Glutamatergic neuron (in vitro differentiated cells): ENCODE measurements around the gene PSMC3. TPM values are rescaled to one million over a fixed set of nuclear protein-coding genes. Genes with fewer than 3 reads are reported as not detected.

Source experiments
- DNase-seq: peaks from one replicate; pipeline ENCODE4 v3.0.0; 2022
- H3K27ac Mint-ChIP-seq: one replicate; pipeline ENCODE4 v1.8.0; 2020; ENCODE audit warnings: mild to moderate bottlenecking, mixed read lengths, inconsistent platforms; ENCODE audit not compliant: unreplicated experiment
- H3K27me3 Mint-ChIP-seq: one replicate; pipeline ENCODE4 v1.8.0; 2020; ENCODE audit warnings: mild to moderate bottlenecking, moderate library complexity, mixed read lengths, inconsistent platforms; ENCODE audit not compliant: unreplicated experiment
- H3K36me3 Mint-ChIP-seq: one replicate; pipeline ENCODE4 v1.8.0; 2020; ENCODE audit warnings: mild to moderate bottlenecking, mixed read lengths, inconsistent platforms; ENCODE audit not compliant: unreplicated experiment
- H3K4me1 Mint-ChIP-seq: one replicate; pipeline ENCODE4 v1.8.0; 2020; ENCODE audit warnings: mild to moderate bottlenecking, low read depth, mixed read lengths, inconsistent platforms; ENCODE audit not compliant: unreplicated experiment
- H3K4me3 Mint-ChIP-seq: one replicate; pipeline ENCODE4 v1.8.0; 2020; ENCODE audit warnings: mild to moderate bottlenecking, mixed read lengths, inconsistent platforms; ENCODE audit not compliant: unreplicated experiment
- H3K9me3 Mint-ChIP-seq: one replicate; pipeline ENCODE4 v1.8.0; 2020; ENCODE audit warnings: mild to moderate bottlenecking, moderate library complexity, mixed read lengths, inconsistent platforms; ENCODE audit not compliant: unreplicated experiment
- total RNA-seq: library from RNA; stranded (reverse); fragmentation: NEBNext Ultra II Directional; extraction: Animal tissue kit (Norgen Biotek cat#: 25700); gene quantifications from one replicate; pipeline ENCODE4 v1.2.1, GENCODE V29; 2021; ENCODE audit not compliant: unreplicated experiment
- TF ChIP-seq, protein P1 (sequence below): fragments of 200-600 bp; sonication (generic); IDR thresholded peaks from one replicate; pipeline ENCODE4 v1.5.0; 2021; ENCODE audit not compliant: partially characterized antibody, unreplicated experiment

The PSMC3 gene
- total RNA-seq, 1 donor from 2014 or later = 112 TPM

DNA sequence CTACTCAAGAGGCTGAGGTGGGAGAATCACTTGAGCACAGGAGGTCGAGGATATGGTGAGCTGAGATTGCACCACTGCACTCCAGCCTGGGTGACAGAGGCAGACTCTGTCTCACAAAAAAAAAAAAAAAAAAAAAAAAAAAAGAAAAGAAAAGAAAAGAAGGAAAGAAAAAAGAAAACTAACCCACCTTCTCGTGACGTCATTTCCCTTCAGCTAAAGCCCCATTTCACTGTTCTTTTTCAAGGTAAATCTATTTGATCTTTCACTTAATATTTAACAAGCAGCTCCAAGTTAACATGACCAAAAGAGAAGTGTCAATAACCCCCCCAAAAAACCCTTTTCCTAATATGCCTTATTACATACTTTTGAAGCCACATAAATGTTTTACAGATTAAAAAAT lies 17.6 kb upstream of the PSMC3 start:
- H3K4me3 Mint-ChIP-seq = no peak overlapping the region
- peaks cover 4% of the 10 kb centered on the region for H3K36me3 Mint-ChIP-seq
- no peak for DNase-seq
- TF ChIP-seq, protein P1, sequence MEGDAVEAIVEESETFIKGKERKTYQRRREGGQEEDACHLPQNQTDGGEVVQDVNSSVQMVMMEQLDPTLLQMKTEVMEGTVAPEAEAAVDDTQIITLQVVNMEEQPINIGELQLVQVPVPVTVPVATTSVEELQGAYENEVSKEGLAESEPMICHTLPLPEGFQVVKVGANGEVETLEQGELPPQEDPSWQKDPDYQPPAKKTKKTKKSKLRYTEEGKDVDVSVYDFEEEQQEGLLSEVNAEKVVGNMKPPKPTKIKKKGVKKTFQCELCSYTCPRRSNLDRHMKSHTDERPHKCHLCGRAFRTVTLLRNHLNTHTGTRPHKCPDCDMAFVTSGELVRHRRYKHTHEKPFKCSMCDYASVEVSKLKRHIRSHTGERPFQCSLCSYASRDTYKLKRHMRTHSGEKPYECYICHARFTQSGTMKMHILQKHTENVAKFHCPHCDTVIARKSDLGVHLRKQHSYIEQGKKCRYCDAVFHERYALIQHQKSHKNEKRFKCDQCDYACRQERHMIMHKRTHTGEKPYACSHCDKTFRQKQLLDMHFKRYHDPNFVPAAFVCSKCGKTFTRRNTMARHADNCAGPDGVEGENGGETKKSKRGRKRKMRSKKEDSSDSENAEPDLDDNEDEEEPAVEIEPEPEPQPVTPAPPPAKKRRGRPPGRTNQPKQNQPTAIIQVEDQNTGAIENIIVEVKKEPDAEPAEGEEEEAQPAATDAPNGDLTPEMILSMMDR = no peak
- H3K4me1 Mint-ChIP-seq = no peaks in the 10 kb centered on the region
- no peaks in the 10 kb centered on the region for H3K27me3 Mint-ChIP-seq
- no peak overlapping the region for H3K27ac Mint-ChIP-seq
- peaks cover 4% of the 10 kb centered on the region for H3K9me3 Mint-ChIP-seq

DNA sequence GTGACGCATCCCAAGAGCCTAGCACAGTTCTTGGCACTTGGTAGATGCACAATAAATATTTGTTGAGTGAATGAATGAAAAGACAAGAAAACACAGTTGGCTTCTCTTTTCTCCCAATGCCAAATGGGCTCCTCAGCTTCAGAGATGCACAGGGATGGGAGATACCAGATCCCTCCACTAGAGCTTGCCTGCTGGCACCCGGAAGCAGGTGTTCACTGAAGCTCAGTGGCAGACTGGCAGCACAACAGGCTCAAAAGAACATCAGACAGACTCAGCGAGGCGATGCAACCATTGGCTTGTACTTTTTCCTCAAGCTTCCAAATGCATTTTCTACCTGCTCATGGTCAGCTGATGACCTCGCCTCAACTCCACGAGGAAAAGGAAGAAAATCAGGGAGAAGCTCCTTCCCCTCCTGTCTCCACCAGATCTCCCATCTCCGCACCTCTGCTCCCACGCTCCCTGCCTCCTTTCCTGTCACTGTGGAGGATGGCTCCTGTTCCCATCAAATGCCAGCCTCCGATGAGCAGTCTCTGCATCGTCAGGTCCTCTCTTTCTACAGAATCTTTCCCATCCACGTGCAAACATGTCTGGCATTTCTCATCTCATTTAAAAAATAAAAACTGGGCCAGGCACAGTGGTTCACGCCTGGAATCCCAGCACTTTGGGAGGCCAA lies 16.9 kb upstream of the PSMC3 start:
- TF ChIP-seq, protein P1 = no peak
- Mint-ChIP-seq H3K27ac (no peak overlapping the region), H3K4me3 (no peak overlapping the region), H3K36me3 (peaks cover 4% of the 10 kb centered on the region), H3K27me3 (peaks cover 2% of the 10 kb centered on the region), H3K9me3 (peaks cover 4% of the 10 kb centered on the region), H3K4me1 (no peaks in the 10 kb centered on the region)
- no peak for DNase-seq

DNA sequence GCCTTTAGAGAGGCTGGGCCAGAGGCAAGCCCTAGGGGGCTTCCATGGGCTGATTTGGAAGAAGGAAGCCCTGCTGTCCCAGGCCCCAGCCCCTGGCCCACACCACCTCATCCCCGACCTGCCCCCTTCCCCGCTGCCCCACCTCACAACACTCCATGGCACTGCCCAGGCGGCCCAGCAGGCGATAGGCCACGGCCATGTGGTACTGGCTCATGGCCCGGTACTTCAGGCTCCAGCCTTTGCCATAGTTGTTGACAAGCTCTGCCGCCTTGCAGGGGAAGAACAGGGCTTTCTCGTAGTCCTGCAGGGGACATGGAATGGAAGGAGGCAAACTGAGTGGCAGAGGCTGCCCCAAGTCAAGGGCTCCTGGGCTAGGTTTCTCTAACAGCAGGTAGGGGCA lies 16.3 kb upstream of the PSMC3 start:
- peaks cover 4% of the 10 kb centered on the region for H3K9me3 Mint-ChIP-seq
- H3K4me1 Mint-ChIP-seq = no peaks in the 10 kb centered on the region
- peaks cover 2% of the 10 kb centered on the region for H3K27me3 Mint-ChIP-seq

DNA sequence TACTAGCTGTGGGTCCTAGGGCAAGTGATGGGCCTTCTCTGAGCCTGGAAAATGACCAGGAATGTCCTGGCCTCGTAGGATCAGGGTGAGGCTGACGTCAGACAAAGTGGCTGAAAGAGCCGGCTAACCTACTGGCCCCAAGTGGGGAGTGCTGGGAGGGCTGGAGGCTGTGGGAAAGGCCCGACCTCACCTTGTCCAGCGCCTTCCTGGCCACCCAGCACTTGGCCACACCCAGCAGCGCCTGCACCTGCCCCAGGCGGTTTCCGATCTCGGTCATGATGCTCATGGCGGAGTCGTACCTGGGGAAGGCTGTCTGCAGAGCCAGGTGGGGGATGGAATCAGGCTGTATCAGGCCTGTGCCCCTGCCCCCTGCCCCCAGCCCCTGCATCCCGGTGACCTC lies 15.2 kb upstream of the PSMC3 start:
- Mint-ChIP-seq H3K27me3 (peaks cover 2% of the 10 kb centered on the region), H3K27ac (no peak overlapping the region), H3K4me1 (no peaks in the 10 kb centered on the region), H3K36me3 (no peaks in the 10 kb centered on the region), H3K4me3 (no peak overlapping the region), H3K9me3 (peaks cover 2% of the 10 kb centered on the region)
- no peak for DNase-seq
- TF ChIP-seq, protein P1 = no peak

More for the DNA sequence above, 16.3 kb upstream of the PSMC3 start:
- no peak for DNase-seq
- peaks cover 4% of the 10 kb centered on the region for H3K36me3 Mint-ChIP-seq
- H3K27ac Mint-ChIP-seq = no peak overlapping the region
- TF ChIP-seq, protein P1 = no peak
- no peak overlapping the region for H3K4me3 Mint-ChIP-seq

DNA sequence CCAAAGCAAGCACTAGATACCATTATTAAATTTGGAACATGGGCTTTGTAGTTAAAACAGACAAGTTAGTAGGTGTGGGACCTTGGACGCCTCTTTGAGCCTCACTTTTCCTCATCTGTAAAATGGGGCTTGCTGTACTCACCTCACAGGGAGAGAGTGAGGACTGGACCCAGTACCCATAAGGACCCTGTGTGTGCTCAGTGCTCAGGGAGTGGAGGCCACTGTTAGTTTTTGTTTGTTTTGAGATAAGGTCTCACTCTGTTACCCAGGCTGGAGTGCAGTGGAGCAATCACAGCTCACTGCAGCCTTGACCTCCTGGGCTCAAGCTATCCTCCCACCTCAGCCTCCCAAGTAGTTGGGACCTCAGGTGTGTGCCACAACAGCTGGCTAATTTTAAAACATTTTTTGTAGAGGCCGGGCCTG lies 13.8 kb upstream of the PSMC3 start:
- Mint-ChIP-seq H3K27me3 (peaks cover 4% of the 10 kb centered on the region), H3K4me1 (no peaks in the 10 kb centered on the region), H3K36me3 (no peaks in the 10 kb centered on the region), H3K4me3 (no peak overlapping the region), H3K27ac (no peak overlapping the region), H3K9me3 (peaks cover 4% of the 10 kb centered on the region)
- TF ChIP-seq, protein P1 = no peak
- no peak for DNase-seq
